Left renal cortex interstitium (tissue), 4 donors: Measurements from ENCODE around the gene KLHL22. TPM values are rescaled to one million over a fixed set of nuclear protein-coding genes. Genes with fewer than 3 reads are reported as not detected.

ENCODE experiments used
- polyA plus RNA-seq, 4 donors: library from polyadenylated mRNA; unstranded; fragments of 120-200 nt; gene quantifications; one replicate each; pipeline ENCODE4 v1.2.1, GENCODE V29; 2013; ENCODE audit not compliant: insufficient read length in 4 of 4

The KLHL22 gene
- polyA plus RNA-seq, 4 donors: 29.1 to 41.3 (median 35.9) TPM

Other genes starting within 250 kb of the KLHL22 start
- 10 to 100 TPM in 1 of 4 donors, 1 to 10 TPM in 3; 3.8 to 10.4 (median 7.1) TPM for gene RTN4R, start 227.5 kb downstream of the KLHL22 start, polyA plus RNA-seq
- 10 to 100 TPM; 50.6 to 74.4 (median 59.3) TPM for gene DGCR6L, start 175.7 kb downstream of the KLHL22 start, polyA plus RNA-seq
- gene ZNF74, start 101.6 kb downstream of the KLHL22 start, polyA plus RNA-seq: 10 to 100 TPM; 14.8 to 24.4 (median 20.4) TPM
- 10 to 100 TPM; 17.2 to 31.2 (median 25.8) TPM for gene SCARF2, start 58.0 kb downstream of the KLHL22 start, polyA plus RNA-seq
- gene MED15, start 11.8 kb upstream of the KLHL22 start, polyA plus RNA-seq: 10 to 100 TPM; 31.8 to 67.8 (median 48.3) TPM